H1 (cell line): ENCODE measurements around the gene RRP9. TPM values are rescaled to one million over a fixed set of nuclear protein-coding genes. Genes with fewer than 3 reads are reported as not detected.

Experiments
- BRCA1 ChIP-seq: IDR thresholded peaks from 2 replicates; pipeline ENCODE4 v1.6.1; 2012; ENCODE audit warnings: low read depth, low read length, improper control_type of control experiment
- HDAC2 ChIP-seq, 2 experiments: fragments of 300-600 bp in 1 of 2; sonication (generic) in 1 of 2; IDR thresholded peaks; 2 replicates each; pipeline ENCODE4 v1.6.1; 2011 to 2012; ENCODE audit warnings: low read depth in 2 of 2, low read length in 2 of 2, mild to moderate bottlenecking in 2 of 2, moderate library complexity in 2 of 2, borderline replicate concordance in 1 of 2, inconsistent platforms in 1 of 2
- NANOG ChIP-seq: IDR thresholded peaks from 2 replicates; pipeline ENCODE4 v1.6.1; 2011; ENCODE audit warnings: low read length, low read depth, mild to moderate bottlenecking, inconsistent platforms; ENCODE audit not compliant: insufficient read depth, poor library complexity, severe bottlenecking
- POLR2AphosphoS5 ChIP-seq: IDR thresholded peaks from 2 replicates; pipeline ENCODE4 v1.6.1; 2011; ENCODE audit warnings: low read depth, low read length
- SIRT6 ChIP-seq: IDR thresholded peaks from one replicate; pipeline ENCODE4 v1.7.1; 2012; ENCODE audit warnings: low read length, inconsistent platforms
- TAF1 ChIP-seq: IDR thresholded peaks from 2 replicates; pipeline ENCODE4 v1.6.1; 2011; ENCODE audit warnings: mild to moderate bottlenecking, low read depth, low read length
- TEAD4 ChIP-seq: IDR thresholded peaks from 2 replicates; pipeline ENCODE4 v1.6.1; 2012; ENCODE audit warnings: low read depth, low read length, inconsistent platforms, mixed read lengths
- polyA plus RNA-seq, 7 experiments: library from polyadenylated mRNA; depleted of rRNA in 3 of 7; stranded (reverse) in 5 of 7; unstranded in 2 of 7; fragments of >200 nt in 5 of 7; fragments of 200-250 nt in 2 of 7; gene quantifications; 1 replicate in 5 of 7; 2 replicates in 1 of 7; 4 replicates in 1 of 7; pipeline versions ENCODE4 v1.2.1 to v1.2.3, GENCODE V29; 2011 to 2013; ENCODE audit warnings: missing spikeins in 2 of 7, mixed read lengths in 2 of 7
- total RNA-seq: library from RNA; stranded (reverse); fragmentation: NEBNext Ultra II Directional; extraction: Animal tissue kit (Norgen Biotek cat#: 25700); gene quantifications from 2 replicates; pipeline ENCODE4 v1.2.1, GENCODE V29; 2021

Gene RRP9
- total and polyA plus RNA-seq, 2 of the 8 experiments (the other 6 are each of a cell fraction or from before 2014, with no cell fraction given), result 55.6 to 68.9 TPM

DNA sequence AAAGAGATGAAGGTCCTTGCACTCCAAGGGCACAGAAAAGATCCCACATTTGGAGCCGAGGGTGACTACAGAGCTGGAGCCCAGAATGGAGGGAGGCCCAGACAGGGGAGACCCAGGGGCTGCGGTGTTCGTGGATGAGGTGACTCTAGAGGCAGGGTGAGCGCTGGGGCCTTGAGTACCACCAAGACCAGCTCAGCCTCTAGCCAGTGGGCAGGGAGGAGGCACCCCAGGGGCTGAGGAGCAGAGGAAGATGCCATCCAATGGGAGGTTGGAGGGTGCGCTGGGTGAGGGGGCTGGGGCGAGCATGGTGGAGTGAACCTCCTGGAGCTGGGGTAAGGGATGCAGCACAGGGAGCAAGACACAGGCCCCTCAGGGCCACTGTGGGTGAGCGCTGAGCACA is 13.3 kb downstream of the RRP9 start (continued):
- no peak for TF ChIP-seq SIRT6
- no peak for TF ChIP-seq HDAC2 (IDR thresholded peaks at IDR 0.05; ENCODE audit: borderline replicate concordance in 1 of 2, low read depth in 2 of 2, low read length in 2 of 2)
- no peak for TF ChIP-seq POLR2AphosphoS5
- TF ChIP-seq TAF1, result no peak
- TF ChIP-seq NANOG, result no peak
- no peak for TF ChIP-seq TEAD4
- TF ChIP-seq BRCA1, result no peak
